ENCODE measurements around the gene SMU1. TPM values are rescaled to one million over a fixed set of nuclear protein-coding genes. Genes with fewer than 3 reads are reported as not detected.

The SMU1 gene
- total RNA-seq, 1 donor from 2014 or later, result 28.8 TPM

DNA sequence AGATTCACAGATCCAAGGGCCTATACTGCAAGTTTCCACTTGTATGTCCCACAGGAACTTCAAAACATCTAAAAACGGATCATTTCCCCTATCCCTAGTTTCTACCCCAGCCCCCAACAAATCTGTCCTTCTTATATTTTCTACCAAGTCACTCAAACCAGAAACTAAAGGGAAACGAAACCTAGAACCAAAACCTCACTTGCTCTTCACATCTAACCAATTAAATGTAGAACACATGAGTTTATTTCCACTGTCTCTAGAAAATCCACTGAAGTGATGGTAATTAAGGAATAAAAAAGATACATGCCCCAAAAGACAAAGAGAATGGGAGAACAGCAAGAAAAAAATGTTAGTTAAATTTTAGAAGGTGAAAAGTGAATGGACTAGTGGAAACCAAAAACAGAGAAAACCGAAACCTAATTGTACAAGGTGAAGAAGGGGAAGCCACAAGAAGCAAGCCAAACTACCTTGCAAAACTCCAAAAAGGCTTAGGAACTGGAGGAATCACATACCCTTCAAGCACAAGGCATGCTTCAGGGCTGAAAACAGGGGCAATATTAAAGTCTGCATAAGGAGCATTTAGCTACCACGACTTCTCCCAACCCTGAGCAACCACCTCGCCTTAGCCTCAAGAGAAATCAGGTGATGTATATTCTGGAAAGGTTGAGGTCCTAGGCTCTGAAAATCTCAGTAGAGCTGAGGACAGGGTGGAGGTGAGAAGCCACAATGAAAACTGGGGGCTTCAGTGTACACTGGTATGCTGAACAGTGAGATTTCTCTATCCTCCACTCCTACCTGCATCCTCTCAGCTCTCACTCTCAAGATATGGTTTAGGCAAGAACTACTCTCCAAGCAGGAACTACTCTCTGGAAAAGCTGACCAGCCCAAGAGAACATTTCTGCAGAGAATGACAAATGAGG lies 11.1 kb downstream of the SMU1 start:
- intact Hi-C loops (cut with micrococcal nuclease), result no loop called here
- peaks cover 19% of the 10 kb centered on the region for H3K4me1 Mint-ChIP-seq (ENCODE audit: low read depth)
- H3K9me3 Mint-ChIP-seq, result no peaks in the 10 kb centered on the region
- no peak for DNase-seq (ENCODE audit: low spot score)
- no peak overlapping the region for H3K4me3 Mint-ChIP-seq
- H3K27me3 Mint-ChIP-seq (ENCODE audit: insufficient read depth), result no peaks in the 10 kb centered on the region
- H3K27ac Mint-ChIP-seq, result peak overlapping the region; percentile 50
- H3K36me3 Mint-ChIP-seq (ENCODE audit: low read depth), result peaks cover 36% of the 10 kb centered on the region

DNA sequence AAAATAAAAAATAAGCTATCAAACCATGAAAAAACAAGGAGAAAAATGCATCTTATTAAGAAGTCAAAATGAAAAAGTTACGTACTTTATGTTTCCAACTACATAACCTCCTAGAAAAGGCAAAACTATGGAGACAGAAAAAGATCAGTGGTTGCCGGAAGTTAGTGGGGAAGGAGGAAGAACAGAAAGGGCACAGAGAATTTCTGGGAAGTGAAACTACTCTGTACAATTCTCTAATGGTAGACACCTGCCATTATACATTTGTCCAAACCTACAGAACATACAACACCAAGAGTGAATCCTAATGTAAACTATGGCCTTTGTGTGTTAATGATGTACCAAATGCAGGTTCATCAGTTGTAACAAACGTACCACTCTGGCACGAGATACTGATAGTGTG lies 25.3 kb downstream of the SMU1 start:
- Mint-ChIP-seq H3K9me3 (no peaks in the 10 kb centered on the region), H3K4me3 (no peak overlapping the region), H3K4me1 (ENCODE audit: low read depth) (peaks cover 8% of the 10 kb centered on the region), H3K27me3 (ENCODE audit: insufficient read depth) (no peaks in the 10 kb centered on the region), H3K36me3 (ENCODE audit: low read depth) (peaks cover 33% of the 10 kb centered on the region), H3K27ac (no peak overlapping the region)
- DNase-seq (ENCODE audit: low spot score), result no peak
- intact Hi-C loops (cut with micrococcal nuclease), result no loop called here

DNA sequence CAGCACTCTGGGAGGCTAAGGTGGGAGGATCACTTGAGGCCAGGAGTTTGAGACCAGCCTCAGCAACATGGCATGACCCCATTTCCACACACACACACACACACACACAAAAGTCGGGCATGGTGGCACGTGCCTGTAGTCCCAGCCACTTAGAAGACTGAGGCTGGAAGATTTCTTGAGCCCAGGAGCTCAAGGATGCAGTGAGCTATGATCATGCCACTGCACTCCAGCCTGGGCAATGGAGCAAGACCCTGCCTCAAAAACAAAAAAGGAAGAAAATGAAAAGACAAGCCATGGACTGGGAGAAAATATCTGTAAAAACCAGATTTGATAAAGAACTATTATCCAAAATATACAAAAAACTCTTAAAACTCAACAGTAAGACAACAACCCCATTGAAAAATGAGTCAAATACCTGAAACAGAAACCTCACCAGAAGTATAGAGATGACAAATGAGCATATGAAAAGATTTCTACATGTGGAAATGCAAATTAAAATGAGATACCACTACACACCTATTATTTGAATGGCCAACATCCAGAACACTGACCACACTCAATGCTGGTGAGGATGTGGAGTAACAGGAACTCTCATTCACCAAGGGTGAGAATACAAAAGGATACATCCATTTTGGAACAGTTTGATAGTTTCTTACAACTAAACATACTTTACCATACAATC lies 26.7 kb downstream of the SMU1 start:
- Mint-ChIP-seq H3K4me3 (no peak overlapping the region), H3K27me3 (ENCODE audit: insufficient read depth) (no peaks in the 10 kb centered on the region), H3K9me3 (no peaks in the 10 kb centered on the region), H3K4me1 (ENCODE audit: low read depth) (peaks cover 12% of the 10 kb centered on the region), H3K36me3 (ENCODE audit: low read depth) (peaks cover 34% of the 10 kb centered on the region), H3K27ac (peak overlapping the region; percentile 35)
- intact Hi-C loops (cut with micrococcal nuclease), result no loop called here
- no peak for DNase-seq (ENCODE audit: low spot score)

DNA sequence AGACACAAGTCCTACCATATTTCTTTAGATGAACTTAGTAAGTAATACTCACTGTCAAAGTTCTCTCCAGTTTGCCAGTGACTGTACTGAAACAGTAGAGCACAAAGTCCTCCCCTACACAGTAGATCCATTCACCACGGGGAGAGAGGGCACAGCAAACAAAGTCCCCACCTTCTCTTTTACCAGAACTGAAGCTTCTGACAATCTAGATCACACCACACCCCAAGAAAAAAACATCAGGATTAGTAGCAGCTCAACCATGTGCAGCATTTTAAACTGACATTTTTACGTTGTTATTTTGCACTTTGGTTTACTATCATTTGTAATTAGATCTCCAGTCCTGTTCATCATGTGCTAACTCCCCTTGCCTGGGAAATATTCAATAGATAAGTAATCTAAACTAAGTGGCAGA lies 28.4 kb downstream of the SMU1 start:
- Mint-ChIP-seq H3K9me3 (no peaks in the 10 kb centered on the region), H3K27me3 (ENCODE audit: insufficient read depth) (no peaks in the 10 kb centered on the region), H3K36me3 (ENCODE audit: low read depth) (peaks cover 36% of the 10 kb centered on the region), H3K4me3 (no peak overlapping the region), H3K27ac (no peak overlapping the region), H3K4me1 (ENCODE audit: low read depth) (peaks cover 27% of the 10 kb centered on the region)
- intact Hi-C loops (cut with micrococcal nuclease), result no loop called here
- no peak for DNase-seq (ENCODE audit: low spot score)

DNA sequence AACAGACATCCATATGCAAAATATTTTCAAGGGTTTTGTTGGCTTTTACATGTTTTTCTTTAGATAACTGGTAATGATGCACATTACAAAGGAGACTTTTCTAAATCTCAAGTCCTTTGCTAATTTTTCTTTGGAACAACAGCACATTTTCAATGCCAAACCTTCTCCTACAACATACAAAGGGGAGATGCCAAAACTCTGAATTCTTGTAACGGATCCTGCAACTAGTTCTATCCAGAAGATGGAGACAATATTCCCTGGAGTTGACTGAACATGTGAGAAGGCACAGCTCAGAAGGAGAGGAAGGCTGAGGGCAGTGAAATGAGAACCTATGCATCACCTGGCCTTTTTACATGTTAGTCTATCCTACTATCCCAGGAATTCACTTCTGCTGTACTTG lies 30.4 kb downstream of the SMU1 start:
- peaks cover 29% of the 10 kb centered on the region for H3K4me1 Mint-ChIP-seq (ENCODE audit: low read depth)
- no peak for DNase-seq (ENCODE audit: low spot score)
- peaks cover 34% of the 10 kb centered on the region for H3K36me3 Mint-ChIP-seq (ENCODE audit: low read depth)
- intact Hi-C loops (cut with micrococcal nuclease), result no loop called here
- H3K27ac Mint-ChIP-seq, result no peak overlapping the region
- H3K9me3 Mint-ChIP-seq, result no peaks in the 10 kb centered on the region
- no peak overlapping the region for H3K4me3 Mint-ChIP-seq
- H3K27me3 Mint-ChIP-seq (ENCODE audit: insufficient read depth), result no peaks in the 10 kb centered on the region

DNA sequence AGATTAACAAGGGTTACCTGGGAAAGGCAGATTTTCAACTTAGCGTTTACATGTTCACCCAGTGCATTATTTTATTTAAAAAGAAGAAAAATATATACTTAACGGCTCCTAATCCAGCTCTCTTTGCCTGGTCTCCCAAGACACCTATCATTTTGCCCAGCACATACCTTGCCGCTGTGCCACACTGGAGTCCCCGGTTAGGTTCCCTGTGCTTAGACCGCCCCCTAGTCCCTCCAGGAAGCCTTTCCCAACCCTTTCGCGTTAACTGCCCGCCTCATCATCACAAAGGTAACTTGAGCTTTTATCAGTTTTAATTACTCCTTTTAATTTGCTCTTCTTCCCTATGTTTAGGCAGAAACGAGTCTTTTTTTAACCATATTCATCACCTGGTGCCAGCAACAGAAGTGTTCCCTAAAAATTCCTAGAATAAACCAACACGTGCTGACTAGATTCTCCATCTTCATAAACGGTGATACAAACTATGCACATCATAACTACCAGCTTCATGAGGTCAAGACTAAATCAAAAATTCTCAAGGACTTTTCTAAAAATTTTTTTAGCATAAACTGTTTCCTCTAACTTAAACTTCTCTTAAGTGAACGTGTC lies 31.7 kb downstream of the SMU1 start:
- no peak for DNase-seq (ENCODE audit: low spot score)
- intact Hi-C loops (cut with micrococcal nuclease), result loop anchor here (1.0 kb wide), 2 partner anchors 19 to 32 kb away; partner anchors contain the start of genes DNAJA1 and SMU1
- peak overlapping the region; percentile 80 for H3K4me3 Mint-ChIP-seq
- H3K4me1 Mint-ChIP-seq (ENCODE audit: low read depth), result peaks cover 24% of the 10 kb centered on the region
- peaks cover 31% of the 10 kb centered on the region for H3K36me3 Mint-ChIP-seq (ENCODE audit: low read depth)
- no peaks in the 10 kb centered on the region for H3K9me3 Mint-ChIP-seq
- no peaks in the 10 kb centered on the region for H3K27me3 Mint-ChIP-seq (ENCODE audit: insufficient read depth)
- peak overlapping the region; percentile 34 for H3K27ac Mint-ChIP-seq

DNA sequence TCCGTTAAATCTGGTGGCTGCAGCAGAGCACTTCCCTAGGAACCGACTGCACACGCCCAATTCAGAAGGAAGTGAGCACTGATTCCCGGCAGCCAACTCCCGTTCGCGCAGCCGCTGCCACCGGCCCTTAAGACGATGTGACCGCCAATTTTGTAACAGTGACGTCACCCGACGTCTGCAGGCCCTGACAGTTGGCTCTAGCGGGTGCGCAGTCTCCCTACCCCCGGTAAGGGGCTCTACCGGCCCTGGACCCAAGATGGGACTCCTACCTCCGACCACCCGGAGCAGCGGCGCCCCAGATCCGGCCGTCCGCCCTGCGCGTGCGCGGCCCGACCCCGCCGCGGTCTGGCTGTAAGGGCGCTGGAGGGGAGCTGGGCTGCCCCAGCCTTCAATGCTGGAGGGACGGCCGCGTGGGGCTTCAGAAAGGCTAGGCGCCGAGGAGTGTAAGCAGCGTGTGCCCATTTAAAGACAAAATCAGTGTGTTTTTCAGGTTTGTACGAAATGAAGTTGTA lies 32.3 kb downstream of the SMU1 start:
- Mint-ChIP-seq H3K4me3 (peak overlapping the region; percentile 80), H3K27me3 (ENCODE audit: insufficient read depth) (no peaks in the 10 kb centered on the region)
- intact Hi-C loops (cut with micrococcal nuclease), result loop anchor here (1.0 kb wide), 2 partner anchors 19 to 32 kb away; partner anchors contain the start of genes DNAJA1 and SMU1

DNA sequence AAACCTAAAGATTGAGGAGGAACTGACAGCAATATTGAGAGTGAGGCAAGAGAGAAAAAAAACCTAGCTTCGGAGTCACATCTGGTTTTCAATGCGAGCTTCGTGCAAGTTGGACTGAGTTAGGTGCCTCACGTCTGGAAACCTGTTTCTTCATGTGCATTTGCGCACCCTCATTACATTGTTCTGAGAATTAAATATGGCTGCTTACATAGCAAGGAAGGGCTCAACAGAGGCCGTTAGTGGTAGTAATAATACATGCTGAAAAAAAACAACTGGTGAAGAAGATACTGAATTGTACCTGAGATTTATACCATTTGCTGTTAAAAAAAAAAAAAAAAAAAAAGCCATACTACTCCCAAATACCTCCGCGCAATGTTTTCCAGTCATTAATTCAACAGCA lies 32.8 kb downstream of the SMU1 start:
- peaks cover 21% of the 10 kb centered on the region for H3K4me1 Mint-ChIP-seq (ENCODE audit: low read depth)
- peak overlapping the region; percentile 80 for H3K4me3 Mint-ChIP-seq
- peak overlapping the region; percentile 58 for H3K27ac Mint-ChIP-seq
- peaks cover 36% of the 10 kb centered on the region for H3K36me3 Mint-ChIP-seq (ENCODE audit: low read depth)
- H3K27me3 Mint-ChIP-seq (ENCODE audit: insufficient read depth), result no peaks in the 10 kb centered on the region
- H3K9me3 Mint-ChIP-seq, result no peaks in the 10 kb centered on the region
- DNase-seq (ENCODE audit: low spot score), result no peak
- intact Hi-C loops (cut with micrococcal nuclease), result loop anchor here (1.0 kb wide), 2 partner anchors 18 to 33 kb away; partner anchors contain the start of genes DNAJA1 and SMU1

More for the DNA sequence above, 32.3 kb downstream of the SMU1 start:
- Mint-ChIP-seq H3K9me3 (no peaks in the 10 kb centered on the region), H3K36me3 (ENCODE audit: low read depth) (peaks cover 35% of the 10 kb centered on the region), H3K27ac (peak overlapping the region; percentile 58), H3K4me1 (ENCODE audit: low read depth) (peaks cover 21% of the 10 kb centered on the region)
- DNase-seq (ENCODE audit: low spot score), result peak; percentile 61

DNA sequence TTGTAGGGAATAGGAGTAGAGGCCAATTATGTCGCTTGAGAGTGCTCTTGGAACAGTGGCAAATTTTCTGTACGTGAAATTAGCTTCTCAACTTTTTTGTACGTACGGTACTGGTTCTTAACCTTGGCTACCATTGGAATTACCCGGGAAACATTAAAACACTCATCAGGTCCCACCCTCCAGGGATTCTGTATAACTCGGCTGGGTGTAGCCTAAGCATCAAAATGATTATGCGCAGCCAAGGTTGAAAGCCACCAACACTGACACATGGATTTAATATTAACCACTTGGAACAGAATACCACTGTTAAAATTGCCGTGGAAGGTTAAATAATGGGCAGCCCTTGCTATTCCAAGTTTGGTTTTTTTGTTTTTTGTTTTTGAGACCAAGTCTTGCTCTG lies 34.0 kb downstream of the SMU1 start:
- Mint-ChIP-seq H3K9me3 (no peaks in the 10 kb centered on the region), H3K27me3 (ENCODE audit: insufficient read depth) (no peaks in the 10 kb centered on the region), H3K27ac (no peak overlapping the region), H3K4me1 (ENCODE audit: low read depth) (peaks cover 21% of the 10 kb centered on the region), H3K36me3 (ENCODE audit: low read depth) (peaks cover 39% of the 10 kb centered on the region), H3K4me3 (no peak overlapping the region)
- intact Hi-C loops (cut with micrococcal nuclease), result no loop called here
- no peak for DNase-seq (ENCODE audit: low spot score)

DNA sequence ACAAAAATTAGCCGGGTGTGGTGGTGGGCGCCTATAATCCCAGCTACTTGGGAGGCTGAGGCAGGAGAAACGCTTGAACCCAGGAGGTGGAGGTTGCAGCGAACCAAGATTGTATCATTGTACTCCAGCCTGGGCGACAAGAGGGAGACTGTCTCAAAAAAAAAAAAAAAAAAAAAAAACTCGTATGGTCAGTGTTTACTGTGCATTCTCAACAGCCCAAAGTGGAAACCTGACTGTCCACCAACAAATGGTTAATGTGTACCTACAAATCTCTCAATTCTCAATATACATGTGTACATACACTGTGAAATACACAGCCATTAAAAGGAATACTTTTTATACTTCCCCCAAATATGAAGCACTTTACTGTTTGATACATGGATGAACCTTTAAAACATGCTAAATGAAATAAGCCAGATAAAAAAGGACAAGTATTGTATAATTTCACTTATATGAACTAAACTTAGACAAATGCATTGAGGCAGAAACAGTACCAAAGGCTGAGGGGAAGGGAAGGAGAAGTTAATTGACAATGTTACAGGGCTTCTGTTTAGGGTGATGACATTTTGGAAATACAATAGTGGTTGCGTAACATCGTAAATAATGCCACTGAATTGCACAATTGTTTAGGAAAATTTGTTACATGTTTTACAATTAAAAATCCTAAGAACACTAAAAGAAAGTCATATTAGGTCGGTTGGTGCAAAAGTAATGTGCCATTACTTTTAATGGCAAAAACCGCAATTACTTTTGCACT lies 34.9 kb downstream of the SMU1 start:
- Mint-ChIP-seq H3K4me3 (no peak overlapping the region), H3K27me3 (ENCODE audit: insufficient read depth) (no peaks in the 10 kb centered on the region), H3K36me3 (ENCODE audit: low read depth) (peaks cover 37% of the 10 kb centered on the region), H3K9me3 (no peaks in the 10 kb centered on the region), H3K4me1 (ENCODE audit: low read depth) (peaks cover 21% of the 10 kb centered on the region), H3K27ac (no peak overlapping the region)
- DNase-seq (ENCODE audit: low spot score), result no peak
- intact Hi-C loops (cut with micrococcal nuclease), result no loop called here

DNA sequence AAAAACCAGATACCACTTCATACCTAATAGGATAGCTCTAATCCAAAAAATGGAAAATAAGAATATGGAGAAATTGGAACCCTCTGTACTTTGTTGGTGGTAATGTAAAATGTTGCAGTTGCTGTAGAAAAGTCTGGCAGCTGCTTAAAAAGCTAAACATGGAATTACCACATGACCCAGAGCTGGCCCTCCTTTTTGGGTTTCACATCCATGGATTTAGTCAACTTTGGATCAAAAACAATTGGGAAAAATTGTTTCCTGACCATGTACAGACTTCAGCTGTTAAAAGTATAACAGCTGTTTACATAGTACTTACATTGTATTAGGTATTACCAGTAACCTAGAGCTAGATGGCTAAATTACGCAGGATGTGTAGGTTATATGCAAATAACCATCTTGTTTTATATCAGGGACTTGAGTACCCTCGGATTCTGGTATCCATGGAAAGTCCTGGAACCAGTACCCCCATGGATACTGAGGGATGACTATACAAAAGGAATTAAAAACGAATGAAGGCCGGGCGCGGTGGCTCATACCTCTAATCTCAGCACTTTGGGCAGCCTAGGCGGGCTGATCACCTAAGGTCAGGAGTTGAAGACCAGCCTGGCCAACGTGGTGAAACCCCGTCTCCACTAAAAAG lies 35.6 kb downstream of the SMU1 start:
- intact Hi-C loops (cut with micrococcal nuclease), result loop anchor here (1.0 kb wide), 1 partner anchor 9 kb away; no protein-coding TSS in a partner anchor
- Mint-ChIP-seq H3K9me3 (no peaks in the 10 kb centered on the region), H3K27me3 (ENCODE audit: insufficient read depth) (no peaks in the 10 kb centered on the region), H3K4me3 (no peak overlapping the region), H3K27ac (no peak overlapping the region), H3K4me1 (ENCODE audit: low read depth) (peaks cover 27% of the 10 kb centered on the region), H3K36me3 (ENCODE audit: low read depth) (peaks cover 42% of the 10 kb centered on the region)
- no peak for DNase-seq (ENCODE audit: low spot score)

DNA sequence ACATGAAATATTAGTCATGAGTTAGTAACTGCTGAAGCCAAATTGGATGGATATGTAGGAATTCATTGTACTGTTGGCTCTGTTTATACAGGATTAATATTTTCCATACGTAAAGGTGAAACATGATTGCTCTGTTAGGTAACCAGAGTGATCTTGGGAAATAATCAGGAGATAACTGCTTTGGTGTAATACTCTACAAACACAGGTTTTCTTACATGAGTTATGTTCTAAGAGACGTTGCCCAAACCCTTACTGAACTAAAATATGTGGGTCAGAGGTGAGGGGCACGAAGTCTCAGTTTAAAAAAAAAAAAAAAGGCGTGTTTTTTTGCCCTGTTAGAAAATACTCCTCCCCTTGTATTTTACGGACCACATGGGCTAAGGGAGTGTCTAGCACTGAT lies 43.6 kb downstream of the SMU1 start:
- no peaks in the 10 kb centered on the region for H3K27me3 Mint-ChIP-seq (ENCODE audit: insufficient read depth)
- intact Hi-C loops (cut with micrococcal nuclease), result loop anchor here (1.0 kb wide), 1 partner anchor 7 kb away; no protein-coding TSS in a partner anchor
- no peak for DNase-seq (ENCODE audit: low spot score)
- no peak overlapping the region for H3K4me3 Mint-ChIP-seq
- H3K4me1 Mint-ChIP-seq (ENCODE audit: low read depth), result peaks cover 65% of the 10 kb centered on the region
- H3K36me3 Mint-ChIP-seq (ENCODE audit: low read depth), result peaks cover 62% of the 10 kb centered on the region
- H3K27ac Mint-ChIP-seq, result no peak overlapping the region
- H3K9me3 Mint-ChIP-seq, result no peaks in the 10 kb centered on the region

All from activated T-helper 1 cell treated with anti-CD3 and anti-CD28 coated beads, Interleukin-12 subunit alpha, Interleukin-12 subunit beta, Interleukin-2, Interleukin-4 antibody, amounts not matched to agents 30 ng/mL and 10 ng/mL and 1 ng/mL, durations not matched to agents 14 hours and 24 hours and 36 hours (primary cell).